HG03432 (cell line): ENCODE results near the gene TRABD2B.
A peak's percentile ranks its signal among the peaks of the same experiment; 100 is the strongest.

Experiments used
- ATAC-seq: cut with Tn5 transposase; IDR thresholded peaks from one replicate; pipeline ENCODE4 v1.9.1; 2021; ENCODE audit warnings: mild to moderate bottlenecking, moderate library complexity; ENCODE audit not compliant: unreplicated experiment

The TRABD2B gene

GRCh38 chr1:47764461-47765046 is 232.6 kb downstream of the TRABD2B start:
- no peak for ATAC-seq

DNA sequence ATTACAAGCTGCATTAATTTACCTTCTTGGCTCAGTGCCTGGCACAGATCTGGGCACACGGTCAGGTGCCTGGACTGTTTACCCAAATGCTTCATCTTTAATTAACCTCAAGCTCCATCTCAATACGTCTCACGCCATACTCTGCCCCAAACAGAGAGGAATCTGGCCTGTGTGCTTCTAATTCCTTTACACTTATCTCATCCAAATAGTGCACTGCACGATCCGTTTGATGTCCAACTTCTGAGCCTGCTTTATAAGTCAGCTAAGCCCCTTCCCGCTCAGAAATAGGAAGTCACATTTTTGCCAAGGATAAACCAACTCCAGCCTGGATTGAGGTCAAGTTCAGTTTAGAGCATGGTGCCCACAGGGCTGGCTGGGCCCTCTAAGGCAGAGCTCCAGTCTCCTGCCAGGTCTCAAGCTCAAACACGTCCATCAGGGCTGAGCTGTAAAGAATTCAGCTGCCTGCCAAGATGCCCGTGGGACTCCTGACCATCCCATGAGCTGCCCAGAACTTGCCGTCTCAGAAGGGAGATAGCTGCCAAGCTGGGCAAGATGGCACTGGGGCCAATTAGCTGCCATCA is 233.5 kb downstream of the TRABD2B start:
- ATAC-seq = no peak

DNA sequence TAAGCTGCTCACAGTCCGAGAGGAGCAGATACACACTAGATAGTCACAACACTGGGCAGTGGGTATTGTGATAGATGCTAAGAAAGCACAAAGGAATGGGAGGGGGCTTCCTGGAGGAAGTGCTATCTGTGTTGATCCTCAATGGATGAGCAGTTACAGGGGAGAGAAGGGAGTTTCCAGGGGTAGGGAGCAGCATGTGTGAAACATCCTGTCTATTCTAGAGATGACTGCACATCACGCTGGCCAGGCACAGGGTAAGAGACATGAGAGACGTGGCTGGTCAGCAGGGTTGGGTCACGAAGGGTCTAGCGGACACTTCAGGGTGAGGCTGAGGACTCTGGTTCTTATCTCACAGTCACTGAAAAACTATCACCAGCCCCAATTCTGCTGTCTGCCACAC is 235.2 kb downstream of the TRABD2B start:
- ATAC-seq = peak; percentile 68

DNA sequence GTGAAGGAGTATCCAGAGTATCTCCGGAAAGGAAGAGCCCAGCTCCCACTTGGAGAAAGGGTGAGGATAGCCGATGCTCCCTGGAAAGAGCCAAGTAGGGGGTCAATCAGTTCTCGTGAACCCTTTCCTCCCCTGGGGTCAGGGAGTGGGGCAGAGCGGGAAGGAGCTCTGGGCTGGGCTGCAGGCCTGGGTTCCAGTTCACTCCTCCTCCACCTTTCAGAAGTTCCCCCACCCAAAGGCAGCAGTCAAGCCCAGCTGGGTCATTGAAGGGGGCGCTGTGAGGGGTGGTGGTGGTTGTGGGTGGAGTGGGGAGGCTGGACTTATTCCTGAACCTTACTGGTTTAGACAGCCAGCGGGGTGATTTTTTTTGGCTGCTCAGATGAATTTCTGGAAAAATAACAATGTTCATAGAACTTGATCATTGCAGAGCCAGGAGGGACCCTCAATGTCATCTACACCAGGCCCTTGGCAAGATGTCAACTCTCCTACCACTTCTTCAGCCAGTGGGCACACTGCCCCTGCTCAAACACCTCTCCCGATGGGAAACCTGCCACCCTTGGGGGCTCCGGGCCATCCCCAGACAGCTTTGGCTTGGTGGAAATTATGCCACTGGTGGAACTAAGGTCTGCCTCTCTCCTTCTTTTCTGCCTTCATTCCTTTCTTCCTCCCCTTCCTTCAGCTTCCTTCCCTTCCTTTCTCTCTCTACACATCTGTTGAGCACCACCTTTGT is 235.8 kb downstream of the TRABD2B start:
- no peak for ATAC-seq

GRCh38 chr1:47759936-47760629 is 237.1 kb downstream of the TRABD2B start:
- ATAC-seq = no peak

GRCh38 chr1:47759251-47759935 is 237.8 kb downstream of the TRABD2B start:
- ATAC-seq = no peak

DNA sequence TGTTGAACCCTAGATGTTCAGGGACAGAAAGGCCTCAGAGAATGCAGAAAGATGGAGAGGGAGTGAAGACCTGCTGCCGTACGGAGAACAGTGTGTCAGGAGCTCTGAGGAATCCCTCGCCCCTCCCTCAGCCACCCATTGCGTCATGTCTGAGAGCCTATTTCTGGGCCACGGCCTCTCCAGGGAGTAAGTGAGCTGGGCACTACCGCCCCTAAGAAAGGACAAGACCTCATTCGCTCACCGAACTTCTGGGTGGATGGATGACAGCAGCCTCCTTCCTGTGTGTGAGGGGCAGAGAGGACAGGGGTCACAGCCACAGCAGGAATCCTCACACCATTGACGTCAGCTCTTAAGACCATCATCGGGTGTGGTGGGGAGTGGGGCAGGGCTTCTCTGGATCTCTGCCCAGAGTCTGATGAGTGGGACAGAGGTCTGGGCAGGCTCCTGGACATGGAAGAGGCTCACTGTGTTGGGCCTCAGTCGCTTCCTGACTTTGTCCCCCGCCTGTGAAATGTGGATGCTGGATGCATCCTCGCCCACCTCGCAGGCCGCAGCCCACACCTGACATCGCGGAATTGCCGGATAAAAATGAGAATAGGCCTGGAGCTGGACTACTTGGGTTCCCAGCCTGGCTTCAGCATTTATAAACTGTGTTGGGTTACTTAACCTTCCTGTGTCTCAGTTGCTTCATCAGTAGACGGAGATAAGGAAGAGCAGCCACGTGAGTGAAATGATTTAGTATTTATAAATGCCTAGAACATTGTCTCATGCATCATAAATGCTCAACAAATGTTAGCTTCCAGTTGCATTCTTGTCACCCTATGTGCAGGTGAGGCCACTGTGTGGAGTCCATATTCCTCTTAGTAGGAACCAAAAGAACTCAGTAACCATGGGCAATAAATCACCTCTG is 238.6 kb downstream of the TRABD2B start:
- ATAC-seq = no peak

DNA sequence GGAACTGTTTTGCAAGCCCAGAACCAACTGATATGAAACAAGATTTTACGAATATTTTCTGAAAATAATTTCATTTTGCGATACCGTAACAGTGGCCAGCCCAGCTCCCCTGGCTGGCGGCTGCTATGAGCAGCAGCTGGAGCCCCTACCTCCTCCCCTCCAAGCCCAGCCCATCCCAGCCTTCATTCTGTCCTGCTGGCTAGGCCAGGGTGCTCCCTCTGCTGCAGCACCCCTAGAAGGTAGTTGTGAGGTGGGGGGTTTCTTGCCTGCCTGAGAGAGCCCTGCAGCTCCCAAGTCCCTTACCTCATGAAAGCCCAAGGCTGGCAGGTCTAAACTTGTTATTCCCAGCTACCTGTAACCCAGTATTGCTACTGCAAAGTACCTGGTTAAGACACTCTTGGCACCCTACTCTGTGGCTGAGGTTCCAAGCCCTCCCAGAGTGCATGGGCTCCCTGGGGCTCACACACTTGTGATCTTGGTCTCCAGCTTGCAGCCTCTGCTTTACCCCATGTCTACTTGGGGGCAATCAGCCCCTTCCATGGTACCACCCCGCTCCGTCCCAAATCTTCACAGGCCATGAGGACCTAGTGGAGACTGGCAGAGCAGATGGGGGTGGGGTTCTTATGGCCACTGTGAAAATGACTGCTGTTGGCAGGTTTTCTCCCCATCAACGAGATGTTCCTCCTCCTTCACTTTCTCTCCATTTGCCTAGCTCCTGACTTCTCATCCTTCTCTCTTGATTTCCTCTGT is 239.8 kb downstream of the TRABD2B start:
- ATAC-seq = no peak

GRCh38 chr1:47756411-47756810 is 240.8 kb downstream of the TRABD2B start:
- ATAC-seq = no peak

DNA sequence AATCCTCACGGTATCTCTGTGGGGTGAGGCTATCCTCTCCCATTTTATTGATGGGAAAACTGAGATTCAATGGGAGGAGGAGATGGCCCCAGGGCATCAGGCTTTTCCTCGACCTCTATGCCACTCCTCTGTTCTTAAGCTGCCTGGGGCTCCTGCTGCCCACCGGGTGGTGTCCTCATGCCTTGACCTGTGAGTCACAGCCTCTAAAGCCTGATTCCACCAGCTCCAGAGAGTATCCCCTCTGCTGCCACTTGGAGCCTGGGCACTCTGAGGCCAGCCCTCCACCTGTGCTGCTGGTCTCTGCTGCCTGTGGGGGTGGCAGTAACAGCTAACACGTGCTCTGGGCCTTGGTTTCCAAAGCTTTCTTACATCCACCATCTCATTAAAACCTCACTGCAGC is 241.2 kb downstream of the TRABD2B start:
- ATAC-seq = no peak

GRCh38 chr1:47755101-47755990 is 241.8 kb downstream of the TRABD2B start:
- ATAC-seq = peak; percentile 53

- ATAC-seq = no peak
Observed at GRCh38 chr1:47754221-47754620, 243.0 kb downstream of the TRABD2B start.

GRCh38 chr1:47753808-47754207 is 243.4 kb downstream of the TRABD2B start:
- peak; percentile 68 for ATAC-seq

DNA sequence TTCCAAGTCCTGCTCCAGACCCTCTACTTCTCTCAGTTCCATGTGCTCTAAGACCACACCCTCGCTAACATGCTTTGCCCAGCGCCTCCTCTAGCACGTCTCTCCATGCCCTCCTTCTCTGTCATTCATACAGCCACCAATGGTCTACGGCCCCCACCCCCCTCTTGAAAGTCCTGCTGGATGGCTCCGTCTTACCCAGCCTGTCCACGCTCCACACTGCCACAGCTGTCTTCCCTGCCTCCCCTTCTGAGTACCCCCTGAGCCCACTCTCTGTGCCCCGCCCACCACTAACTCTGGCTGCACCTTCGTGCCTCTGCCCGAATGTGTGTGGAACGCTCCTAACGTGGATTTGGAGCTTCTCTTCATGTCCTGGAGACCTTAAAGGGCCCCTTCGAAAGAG is 244.6 kb downstream of the TRABD2B start:
- ATAC-seq = no peak

- no peak for ATAC-seq
Observed at GRCh38 chr1:47751996-47752451, 245.2 kb downstream of the TRABD2B start.

DNA sequence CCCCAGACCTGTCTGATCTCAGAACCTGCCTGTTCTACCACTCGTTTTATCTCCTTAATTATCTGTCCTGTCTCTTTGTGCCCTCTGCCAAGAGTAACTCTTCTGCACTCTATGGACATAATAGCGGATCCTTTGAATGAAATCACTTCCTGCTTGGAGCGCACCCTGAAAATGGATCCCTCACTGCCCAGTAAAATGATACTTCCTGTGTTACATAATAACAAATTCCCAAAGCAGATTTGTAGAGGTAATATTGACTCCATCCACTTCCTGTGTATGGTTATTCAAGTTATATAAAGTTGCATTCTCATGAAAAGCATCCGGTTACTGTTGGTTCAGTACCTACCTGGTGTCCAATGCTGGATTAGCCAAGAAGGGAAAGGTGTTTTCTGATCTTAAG is 246.0 kb downstream of the TRABD2B start:
- ATAC-seq = no peak

DNA sequence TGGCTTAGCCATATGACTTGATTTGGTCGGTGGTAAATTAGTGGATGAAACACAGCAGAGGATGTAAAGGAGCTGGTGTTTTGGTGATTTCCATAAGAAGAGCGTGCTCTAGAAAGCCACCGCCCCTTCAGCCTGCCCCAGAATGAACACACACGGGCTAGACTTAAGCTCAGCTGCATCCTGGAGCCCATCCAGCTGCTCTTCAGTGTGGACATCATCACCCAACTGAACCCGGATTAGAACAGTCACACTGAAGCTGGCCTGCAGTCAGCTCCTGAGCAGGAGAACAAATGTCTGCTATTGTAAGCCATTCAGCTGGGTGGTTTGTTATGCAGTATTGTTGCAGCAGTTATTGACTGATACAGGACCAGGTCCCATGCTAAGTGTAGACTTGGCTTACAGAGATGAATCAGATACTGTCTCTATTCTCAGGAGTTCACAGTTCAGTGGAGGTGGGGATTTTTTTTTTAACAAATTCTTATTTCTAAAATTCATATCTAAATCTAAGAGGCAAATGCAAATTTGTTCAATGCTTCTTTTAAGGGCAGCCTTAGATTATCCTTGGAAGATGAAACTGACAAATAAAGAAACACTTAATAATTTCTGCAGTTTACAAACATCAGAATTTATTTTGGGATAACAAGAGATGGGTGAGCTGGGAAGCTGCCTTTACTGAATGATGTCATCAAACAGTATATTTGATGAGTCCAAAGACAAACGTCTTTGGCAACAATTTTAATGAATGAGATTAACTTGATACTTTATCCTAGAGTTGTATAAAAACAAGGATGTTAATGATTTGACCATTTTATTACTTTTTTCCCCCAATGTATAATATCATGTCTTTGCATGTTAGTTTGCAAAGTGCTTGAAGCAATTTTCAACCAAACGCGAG is 251.2 kb downstream of the TRABD2B start:
- ATAC-seq = peak; percentile 49
